ENCODE results near the gene HDGF.

Gene HDGF

DNA sequence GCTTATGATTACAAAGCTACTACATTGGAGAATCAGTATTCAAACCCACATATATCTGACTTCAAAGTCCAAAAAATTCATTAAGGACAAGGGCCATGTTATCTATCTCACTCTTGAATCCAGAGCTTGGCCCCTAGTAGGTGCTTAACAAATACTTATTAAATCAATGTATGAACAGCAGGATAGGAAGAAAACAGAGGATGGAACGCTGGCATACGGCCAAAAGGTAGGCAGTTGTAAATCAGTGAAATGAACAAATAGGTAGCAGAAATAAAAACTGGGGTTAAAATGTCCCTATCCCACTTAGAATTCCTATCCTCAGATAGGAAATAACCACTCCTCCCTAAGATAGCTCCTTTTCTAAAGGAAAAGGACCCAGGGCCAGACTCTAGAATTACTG lies 12.6 kb downstream of the HDGF start:
- DNase-seq (ENCODE audit: extremely low read depth, low read depth), result no peak
- TF ChIP-seq, protein P1, sequence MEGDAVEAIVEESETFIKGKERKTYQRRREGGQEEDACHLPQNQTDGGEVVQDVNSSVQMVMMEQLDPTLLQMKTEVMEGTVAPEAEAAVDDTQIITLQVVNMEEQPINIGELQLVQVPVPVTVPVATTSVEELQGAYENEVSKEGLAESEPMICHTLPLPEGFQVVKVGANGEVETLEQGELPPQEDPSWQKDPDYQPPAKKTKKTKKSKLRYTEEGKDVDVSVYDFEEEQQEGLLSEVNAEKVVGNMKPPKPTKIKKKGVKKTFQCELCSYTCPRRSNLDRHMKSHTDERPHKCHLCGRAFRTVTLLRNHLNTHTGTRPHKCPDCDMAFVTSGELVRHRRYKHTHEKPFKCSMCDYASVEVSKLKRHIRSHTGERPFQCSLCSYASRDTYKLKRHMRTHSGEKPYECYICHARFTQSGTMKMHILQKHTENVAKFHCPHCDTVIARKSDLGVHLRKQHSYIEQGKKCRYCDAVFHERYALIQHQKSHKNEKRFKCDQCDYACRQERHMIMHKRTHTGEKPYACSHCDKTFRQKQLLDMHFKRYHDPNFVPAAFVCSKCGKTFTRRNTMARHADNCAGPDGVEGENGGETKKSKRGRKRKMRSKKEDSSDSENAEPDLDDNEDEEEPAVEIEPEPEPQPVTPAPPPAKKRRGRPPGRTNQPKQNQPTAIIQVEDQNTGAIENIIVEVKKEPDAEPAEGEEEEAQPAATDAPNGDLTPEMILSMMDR (IDR thresholded peaks at IDR 0.05; ENCODE audit: low read depth, low read length, missing control alignments), result no peak
- H3K4me3 ChIP-seq (replicated peaks; ENCODE audit: low read depth, low read length), result no peak overlapping the region

DNA sequence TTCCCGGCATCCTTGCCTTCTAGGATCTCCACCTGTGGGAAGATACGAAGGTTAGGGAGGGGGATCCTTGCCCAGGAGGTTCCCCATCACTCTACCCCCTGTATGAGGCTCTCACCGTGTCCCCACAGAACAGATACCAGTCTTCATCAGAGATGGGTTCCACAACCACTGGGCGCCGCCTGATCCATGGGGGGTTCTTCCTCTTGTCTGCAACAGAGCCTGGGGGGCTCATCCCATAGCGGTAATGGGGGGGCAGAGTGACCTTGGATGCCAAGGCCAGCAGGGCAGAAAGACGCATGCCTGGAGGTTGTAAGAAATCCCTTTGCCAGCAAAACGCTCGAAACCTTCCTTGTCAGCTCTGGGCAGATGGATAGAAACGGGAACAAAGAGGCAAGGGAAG lies 13.1 kb downstream of the HDGF start:
- TF ChIP-seq, protein P1 (IDR thresholded peaks at IDR 0.05; ENCODE audit: low read depth, low read length, missing control alignments), result no peak
- DNase-seq (ENCODE audit: extremely low read depth, low read depth), result no peak

GRCh38 chr1:156733989-156734584 lies 17.4 kb downstream of the HDGF start:
- no peak for DNase-seq (ENCODE audit: extremely low read depth, low read depth)
- no peak overlapping the region for H3K4me3 ChIP-seq (replicated peaks; ENCODE audit: low read depth, low read length)
- TF ChIP-seq, protein P1 (IDR thresholded peaks at IDR 0.05; ENCODE audit: low read depth, low read length, missing control alignments), result no peak

More for the DNA sequence above, 13.1 kb downstream of the HDGF start:
- no peak overlapping the region for H3K4me3 ChIP-seq (replicated peaks; ENCODE audit: low read depth, low read length)

- peak within 1 kb of the TSS; percentile 98 for H3K4me3 ChIP-seq (replicated peaks; ENCODE audit: low read depth, low read length)
- TF ChIP-seq, protein P1 (IDR thresholded peaks at IDR 0.05; ENCODE audit: low read depth, low read length, missing control alignments), result no peak
- peak; percentile 92 for DNase-seq (ENCODE audit: extremely low read depth, low read depth)
These were observed 22.6 kb downstream of the HDGF start, which contains the start of gene ISG20L2 for GRCh38 chr1:156728599-156729462. ISG20L2 (minus strand) TSS chr1:156728766; CDS start chr1:156727652, 1,114 bp downstream.

- H3K4me3 ChIP-seq (replicated peaks; ENCODE audit: low read depth, low read length), result peak within 1 kb of the TSS; percentile 98
- DNase-seq (ENCODE audit: extremely low read depth, low read depth), result no peak
- TF ChIP-seq, protein P1 (IDR thresholded peaks at IDR 0.05; ENCODE audit: low read depth, low read length, missing control alignments), result no peak
These were observed 23.4 kb downstream of the HDGF start, which contains the start of gene METTL25B for GRCh38 chr1:156727926-156728598. METTL25B (plus strand) TSS chr1:156728469; CDS start chr1:156729105, 636 bp downstream.

DNA sequence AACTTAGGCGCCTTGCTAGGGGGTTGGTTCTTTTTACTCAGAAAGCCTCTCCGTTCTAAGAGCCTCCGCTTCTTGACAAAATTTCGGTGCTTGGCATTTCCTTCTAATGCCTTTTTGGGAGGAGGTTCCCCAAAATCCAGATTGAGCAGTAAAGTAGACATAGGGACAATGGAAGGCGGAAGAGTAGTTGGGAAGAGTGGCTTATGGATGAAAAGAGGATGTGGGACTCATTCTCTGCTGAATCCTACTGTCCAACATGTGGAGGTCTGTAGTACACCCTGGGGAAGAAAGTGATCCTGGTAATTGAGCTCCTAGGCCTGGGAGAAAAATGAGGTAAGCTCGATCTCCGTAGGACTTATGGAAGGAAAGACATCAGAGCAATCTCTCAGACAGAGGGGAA lies 24.0 kb downstream of the HDGF start:
- peak overlapping the region; percentile 98 for H3K4me3 ChIP-seq (replicated peaks; ENCODE audit: low read depth, low read length)
- TF ChIP-seq, protein P1 (IDR thresholded peaks at IDR 0.05; ENCODE audit: low read depth, low read length, missing control alignments), result no peak
- DNase-seq (ENCODE audit: extremely low read depth, low read depth), result no peak
